Adrenal gland (tissue), 5 donors: ENCODE measurements around the gene NXF1.

Source experiments
- POLR2A ChIP-seq, 2 donors: fragments of 450-650 bp; IDR thresholded peaks; one replicate each; pipeline ENCODE4 v1.6.1; 2017; ENCODE audit warnings: antibody characterized with exemption in 2 of 2, mild to moderate bottlenecking in 2 of 2, moderate library complexity in 1 of 2
- TF ChIP-seq, protein P1 (sequence below), 6 experiments: fragments of 450-650 bp in 4 of 6; fragments of 200-600 bp in 2 of 6; sonication (generic) in 1 of 6; IDR thresholded peaks; 1 replicate in 5 of 6; 2 replicates in 1 of 6; pipeline versions ENCODE4 v1.5.1 to v1.8.0; 2016 to 2021; ENCODE audit warnings: antibody characterized with exemption in 6 of 6, mild to moderate bottlenecking in 2 of 6, moderate library complexity in 1 of 6
- donor health status: DM: no; HTN: no; CAD: no.

GRCh38 chr11:62852523-62853188 is 47.4 kb upstream of the NXF1 start:
- TF ChIP-seq, protein P1, sequence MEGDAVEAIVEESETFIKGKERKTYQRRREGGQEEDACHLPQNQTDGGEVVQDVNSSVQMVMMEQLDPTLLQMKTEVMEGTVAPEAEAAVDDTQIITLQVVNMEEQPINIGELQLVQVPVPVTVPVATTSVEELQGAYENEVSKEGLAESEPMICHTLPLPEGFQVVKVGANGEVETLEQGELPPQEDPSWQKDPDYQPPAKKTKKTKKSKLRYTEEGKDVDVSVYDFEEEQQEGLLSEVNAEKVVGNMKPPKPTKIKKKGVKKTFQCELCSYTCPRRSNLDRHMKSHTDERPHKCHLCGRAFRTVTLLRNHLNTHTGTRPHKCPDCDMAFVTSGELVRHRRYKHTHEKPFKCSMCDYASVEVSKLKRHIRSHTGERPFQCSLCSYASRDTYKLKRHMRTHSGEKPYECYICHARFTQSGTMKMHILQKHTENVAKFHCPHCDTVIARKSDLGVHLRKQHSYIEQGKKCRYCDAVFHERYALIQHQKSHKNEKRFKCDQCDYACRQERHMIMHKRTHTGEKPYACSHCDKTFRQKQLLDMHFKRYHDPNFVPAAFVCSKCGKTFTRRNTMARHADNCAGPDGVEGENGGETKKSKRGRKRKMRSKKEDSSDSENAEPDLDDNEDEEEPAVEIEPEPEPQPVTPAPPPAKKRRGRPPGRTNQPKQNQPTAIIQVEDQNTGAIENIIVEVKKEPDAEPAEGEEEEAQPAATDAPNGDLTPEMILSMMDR (IDR thresholded peaks at IDR 0.05) = no peak
- no peak for TF ChIP-seq POLR2A (IDR thresholded peaks at IDR 0.05)
